ENCODE results near the gene STH. TPM values are rescaled to one million over a fixed set of nuclear protein-coding genes. Genes with fewer than 3 reads are reported as not detected.
A peak's percentile ranks its signal among the peaks of the same experiment; 100 is the strongest.
"Not testable (repeated sequence)": the region's sequence is repeated elsewhere in the genome, so short reads cannot be mapped to it uniquely, and the experiment has no call there.

STH gene
- total RNA-seq, 1 donor from 2014 or later: not detected

GRCh38 chr17:46012506-46013079, 13.5 kb downstream of the STH start:
- Histone ChIP-seq H3K9me3 (no peaks in the 10 kb centered on the region), H3K4me1 (peaks cover 7% of the 10 kb centered on the region), H3K27ac (no peak overlapping the region), H3K4me3 (no peak overlapping the region), H3K27me3 (ENCODE audit: low read depth) (no peaks in the 10 kb centered on the region), H3K36me3 (no peaks in the 10 kb centered on the region)
- intact Hi-C loops (cut with DNase I): no loop called here
- DNase-seq (no peak), ATAC-seq (peak in 1 of 2 donors; percentile 24)
- TF ChIP-seq CTCF (IDR thresholded peaks at IDR 0.05): no peak

- no peak overlapping the region for H3K27ac ChIP-seq
- ATAC-seq: no peak
Measured at GRCh38 chr17:46013127-46013501, 14.1 kb downstream of the STH start.

GRCh38 chr17:46013502-46014165, 14.6 kb downstream of the STH start:
- DNase-seq: no peak
- Histone ChIP-seq H3K36me3 (no peaks in the 10 kb centered on the region), H3K27me3 (ENCODE audit: low read depth) (no peaks in the 10 kb centered on the region), H3K27ac (no peak overlapping the region), H3K4me1 (peaks cover 11% of the 10 kb centered on the region), H3K4me3 (no peak overlapping the region), H3K9me3 (no peaks in the 10 kb centered on the region)
- no peak for ATAC-seq
- intact Hi-C loops (cut with DNase I): no loop called here
- no peak for TF ChIP-seq CTCF (IDR thresholded peaks at IDR 0.05)

More at GRCh38 chr17:46013127-46013501, 14.1 kb downstream of the STH start:
- intact Hi-C loops (cut with DNase I): no loop called here
- no peaks in the 10 kb centered on the region for H3K9me3 ChIP-seq
- H3K4me3 ChIP-seq: no peak overlapping the region
- H3K27me3 ChIP-seq (ENCODE audit: low read depth): no peaks in the 10 kb centered on the region
- no peak for DNase-seq
- no peaks in the 10 kb centered on the region for H3K36me3 ChIP-seq
- TF ChIP-seq CTCF (IDR thresholded peaks at IDR 0.05): no peak
- peaks cover 9% of the 10 kb centered on the region for H3K4me1 ChIP-seq

GRCh38 chr17:46019408-46019925, 20.4 kb downstream of the STH start:
- ATAC-seq; H3K27me3 ChIP-seq (ENCODE audit: low read depth); H3K36me3 ChIP-seq; DNase-seq; H3K4me1 ChIP-seq; intact Hi-C loops (cut with DNase I); H3K9me3 ChIP-seq; H3K27ac ChIP-seq; H3K4me3 ChIP-seq: not testable (repeated sequence)

GRCh38 chr17:46020023-46020761, 21.1 kb downstream of the STH start:
- Histone ChIP-seq H3K36me3 (peaks cover 3% of the 10 kb centered on the region), H3K4me1 (peaks cover 5% of the 10 kb centered on the region), H3K27me3 (ENCODE audit: low read depth) (no peaks in the 10 kb centered on the region), H3K27ac (peak overlapping the region; percentile 60), H3K4me3 (no peak overlapping the region), H3K9me3 (no peaks in the 10 kb centered on the region)
- intact Hi-C loops (cut with DNase I): no loop called here
- DNase-seq: no peak
- ATAC-seq: peak; percentile 63 to 72
- TF ChIP-seq CTCF (IDR thresholded peaks at IDR 0.05): no peak
